H1 (cell line): ENCODE measurements around the gene DNAJB14. TPM values are rescaled to one million over a fixed set of nuclear protein-coding genes. Genes with fewer than 3 reads are reported as not detected.

Experiments used
- CTCF ChIA-PET: fragments of 300-600 bp; sonication (Branson Sonifier 250); formaldehyde crosslinking; loops from one replicate; lab custom pipeline; 2021; ENCODE audit not compliant: partially characterized antibody; lab: Charles Lee
- POLR2A ChIA-PET: fragments of 300-600 bp; sonication (Branson Sonifier 250); formaldehyde crosslinking; loops from one replicate; lab custom pipeline; 2021; ENCODE audit warnings: inconsistent platforms; ENCODE audit not compliant: partially characterized antibody; lab: Charles Lee
- DNase-seq, 2 experiments: peaks; one replicate each; pipeline versions ENCODE4 v3.0.0 to v3.0.0-alpha.2; 2010 to 2022; ENCODE audit warnings: low spot score in 2 of 2, low read depth in 1 of 2, mixed read lengths in 1 of 2
- FAIRE-seq: peaks from 2 replicates; lab custom pipeline; 2011; peaks lifted over from hg19 to GRCh38; lab: Jason Lieb, UNC
- H2AFZ ChIP-seq: 2 replicates; pipeline ENCODE4 v1.8.1; 2012; ENCODE audit warnings: low read length, inconsistent platforms
- H2AK5ac ChIP-seq: 2 replicates; pipeline ENCODE4 v1.6.1; 2013; ENCODE audit warnings: low read depth, low read length
- H2BK120ac ChIP-seq: replicated peaks from 2 replicates; pipeline ENCODE3; 2013; ENCODE audit warnings: low read depth, low read length, inconsistent platforms
- H2BK12ac ChIP-seq: 2 replicates; pipeline ENCODE4 v1.6.1; 2013; ENCODE audit warnings: low read depth, low read length
- H2BK15ac ChIP-seq: 2 replicates; pipeline ENCODE4 v1.6.1; 2013; ENCODE audit warnings: low read length
- H2BK20ac ChIP-seq: 2 replicates; pipeline ENCODE4 v1.6.1; 2013; ENCODE audit warnings: low read length
- H2BK5ac ChIP-seq: 2 replicates; pipeline ENCODE4 v1.6.1; 2013; ENCODE audit warnings: low read depth, low read length
- H3K14ac ChIP-seq: 2 replicates; pipeline ENCODE4 v1.6.1; 2013; ENCODE audit warnings: inconsistent platforms; ENCODE audit not compliant: insufficient read length
- H3K18ac ChIP-seq: 2 replicates; pipeline ENCODE4 v1.6.1; 2013; ENCODE audit warnings: low read length; ENCODE audit errors: extremely low read depth
- H3K23ac ChIP-seq: 2 replicates; pipeline ENCODE4 v1.6.1; 2013; ENCODE audit warnings: inconsistent platforms; ENCODE audit not compliant: insufficient read length
- H3K23me2 ChIP-seq: 2 replicates; pipeline ENCODE4 v1.6.1; 2013; ENCODE audit warnings: low read depth, low read length
- H3K27ac ChIP-seq: 2 replicates; pipeline ENCODE4 v1.6.1; 2011; ENCODE audit warnings: low read depth, low read length, inconsistent platforms
- H3K27me3 ChIP-seq, 4 experiments: replicated peaks in 1 of 4; 1 replicate in 1 of 4; 2 replicates in 3 of 4; pipeline versions ENCODE4 v1.6.1 to v1.8.1; 2011 to 2013; ENCODE audit warnings: low read length in 3 of 4, mild to moderate bottlenecking in 3 of 4, inconsistent platforms in 2 of 4, mixed read lengths in 2 of 4, moderate library complexity in 1 of 4; ENCODE audit not compliant: control insufficient read depth in 3 of 4, insufficient read depth in 3 of 4; ENCODE audit errors: extremely low read depth in 1 of 4
- H3K36me3 ChIP-seq, 4 experiments: 2 replicates each; pipeline versions ENCODE4 v1.6.1 to v1.8.1; 2011 to 2013; ENCODE audit warnings: mild to moderate bottlenecking in 4 of 4, low read length in 3 of 4, moderate library complexity in 2 of 4, control low read depth in 1 of 4, inconsistent platforms in 1 of 4; ENCODE audit not compliant: insufficient read depth in 4 of 4, control insufficient read depth in 2 of 4
- H3K4ac ChIP-seq: replicated peaks from 2 replicates; pipeline ENCODE3; 2013; ENCODE audit warnings: low read length, low read depth, mixed read lengths, inconsistent platforms; ENCODE audit not compliant: insufficient read length
- H3K4me1 ChIP-seq, 4 experiments: replicated peaks in 1 of 4; 1 replicate in 1 of 4; 2 replicates in 3 of 4; pipeline versions ENCODE4 v1.6.1 to v1.8.1; 2011 to 2013; ENCODE audit warnings: low read length in 3 of 4, inconsistent platforms in 2 of 4, mixed read lengths in 1 of 4; ENCODE audit not compliant: insufficient read depth in 4 of 4, control insufficient read depth in 3 of 4
- H3K4me2 ChIP-seq, 2 experiments: 2 replicates each; pipeline versions ENCODE4 v1.6.1 to v1.8.1; 2011 to 2013; ENCODE audit warnings: low read depth in 2 of 2, low read length in 2 of 2, control low read depth in 1 of 2, inconsistent platforms in 1 of 2, mild to moderate bottlenecking in 1 of 2; ENCODE audit not compliant: insufficient read depth in 1 of 2
- H3K4me3 ChIP-seq, 4 experiments: fragments of 200-600, 300-600 bp in 1 of 4; sonication (generic), shearing (Covaris generic), sonication (Bioruptor Twin) in 1 of 4; 2 replicates each; pipeline versions ENCODE4 v1.5.1 to v1.8.1; 2011 to 2016; ENCODE audit warnings: low read length in 4 of 4, low read depth in 3 of 4, control low read depth in 2 of 4, inconsistent platforms in 2 of 4, mild to moderate bottlenecking in 2 of 4, mixed read lengths in 1 of 4, moderate library complexity in 1 of 4; ENCODE audit not compliant: insufficient read depth in 2 of 4; ENCODE audit errors: extremely low read depth in 1 of 4
- H3K56ac ChIP-seq: replicated peaks from 2 replicates; pipeline ENCODE3; 2013; ENCODE audit warnings: low read depth, mild to moderate bottlenecking, mixed read lengths, low read length, inconsistent platforms; ENCODE audit not compliant: insufficient read length
- H3K79me1 ChIP-seq: 2 replicates; pipeline ENCODE4 v1.6.1; 2013; ENCODE audit warnings: low read depth, low read length, control low read depth
- H3K79me2 ChIP-seq, 2 experiments: 2 replicates each; pipeline versions ENCODE4 v1.6.1 to v1.8.1; 2012 to 2013; ENCODE audit warnings: low read length in 2 of 2, mild to moderate bottlenecking in 2 of 2, inconsistent platforms in 1 of 2; ENCODE audit not compliant: insufficient read depth in 2 of 2, control insufficient read depth in 1 of 2
- H3K9ac ChIP-seq, 4 experiments: replicated peaks in 1 of 4; 1 replicate in 1 of 4; 2 replicates in 3 of 4; pipeline versions ENCODE4 v1.6.1 to v1.8.1; 2011 to 2013; ENCODE audit warnings: low read depth in 3 of 4, low read length in 3 of 4, control low read depth in 2 of 4, mild to moderate bottlenecking in 2 of 4, moderate library complexity in 2 of 4, inconsistent platforms in 1 of 4; ENCODE audit errors: extremely low read depth in 1 of 4
- H3K9me3 ChIP-seq, 2 experiments: 2 replicates each; pipeline versions ENCODE4 v1.6.1 to v1.8.1; 2012 to 2013; ENCODE audit warnings: mild to moderate bottlenecking in 2 of 2, moderate library complexity in 2 of 2, control low read depth in 1 of 2, inconsistent platforms in 1 of 2, low read depth in 1 of 2, low read length in 1 of 2, mixed read lengths in 1 of 2; ENCODE audit not compliant: insufficient read depth in 2 of 2
- H4K20me1 ChIP-seq, 2 experiments: replicated peaks in 1 of 2; 2 replicates each; pipeline versions ENCODE3 to v1.8.1; 2011 to 2013; ENCODE audit warnings: inconsistent platforms in 2 of 2, low read length in 2 of 2, mild to moderate bottlenecking in 1 of 2; ENCODE audit not compliant: insufficient read depth in 2 of 2, control insufficient read depth in 1 of 2
- H4K5ac ChIP-seq: 2 replicates; pipeline ENCODE4 v1.6.1; 2013; ENCODE audit warnings: low read length, low read depth, mixed read lengths, inconsistent platforms; ENCODE audit not compliant: insufficient read length
- H4K8ac ChIP-seq: 2 replicates; pipeline ENCODE4 v1.8.0; 2013; ENCODE audit warnings: mild to moderate bottlenecking, moderate library complexity, low read length, inconsistent platforms; ENCODE audit not compliant: insufficient read depth; ENCODE audit errors: extremely low read depth
- H4K91ac ChIP-seq: replicated peaks from 2 replicates; pipeline ENCODE3; 2013; ENCODE audit warnings: low read length, mixed read lengths, inconsistent platforms; ENCODE audit not compliant: insufficient read length
- CBX5 ChIP-seq: fragments of 300-800, 300-1000 bp; sonication (generic); IDR thresholded peaks from 2 replicates; pipeline ENCODE4 v1.7.1; 2016; ENCODE audit warnings: antibody characterized with exemption, low read length, low read depth
- CBX8 ChIP-seq: fragments of 300-800, 300-1000 bp; sonication (generic); IDR thresholded peaks from 2 replicates; pipeline ENCODE4 v1.7.1; 2016; ENCODE audit warnings: low read depth, low read length, borderline replicate concordance
- CHD2 ChIP-seq: IDR thresholded peaks from 2 replicates; pipeline ENCODE4 v1.6.1; 2012; ENCODE audit warnings: low read length, improper control_type of control experiment
- CREB1 ChIP-seq: IDR thresholded peaks from 2 replicates; pipeline ENCODE4 v1.6.1; 2012; ENCODE audit warnings: inconsistent platforms
- FOSL1 ChIP-seq: IDR thresholded peaks from 2 replicates; pipeline ENCODE4 v1.6.1; 2011; ENCODE audit warnings: mild to moderate bottlenecking, low read depth, low read length, moderate library complexity; ENCODE audit not compliant: insufficient read depth
- HDAC2 ChIP-seq, 2 experiments: fragments of 300-600 bp in 1 of 2; sonication (generic) in 1 of 2; IDR thresholded peaks; 2 replicates each; pipeline ENCODE4 v1.6.1; 2011 to 2012; ENCODE audit warnings: low read depth in 2 of 2, low read length in 2 of 2, mild to moderate bottlenecking in 2 of 2, moderate library complexity in 2 of 2, borderline replicate concordance in 1 of 2, inconsistent platforms in 1 of 2
- HDAC6 ChIP-seq: IDR thresholded peaks from one replicate; pipeline ENCODE4 v1.7.1; 2012; ENCODE audit warnings: low read depth, mild to moderate bottlenecking, inconsistent platforms, low read length, moderate library complexity
- POLR2A ChIP-seq, 2 experiments: IDR thresholded peaks; 1 replicate in 1 of 2; 2 replicates in 1 of 2; pipeline ENCODE4 v1.6.1; 2011; ENCODE audit warnings: low read depth in 2 of 2, low read length in 2 of 2, mild to moderate bottlenecking in 2 of 2; ENCODE audit errors: control extremely low read depth in 1 of 2
- RAD21 ChIP-seq, 2 experiments: IDR thresholded peaks in 1 of 2; conservative IDR thresholded peaks in 1 of 2; 2 replicates each; pipeline ENCODE4 v1.6.1; 2011; ENCODE audit warnings: low read depth in 2 of 2, low read length in 2 of 2, improper control_type of control experiment in 1 of 2, inconsistent platforms in 1 of 2, mild to moderate bottlenecking in 1 of 2, moderate library complexity in 1 of 2
- RBBP5 ChIP-seq: IDR thresholded peaks from 2 replicates; pipeline ENCODE4 v1.7.1; 2012; ENCODE audit warnings: low read depth, mild to moderate bottlenecking, inconsistent platforms, low read length, moderate library complexity, borderline replicate concordance
- SRF ChIP-seq: IDR thresholded peaks from 2 replicates; pipeline ENCODE4 v1.6.1; 2011; ENCODE audit warnings: mild to moderate bottlenecking, low read depth, low read length, moderate library complexity
- YY1 ChIP-seq: IDR thresholded peaks from 2 replicates; pipeline ENCODE4 v1.6.1; 2011; ENCODE audit warnings: low read depth, mild to moderate bottlenecking, low read length
- polyA plus RNA-seq, 7 experiments: library from polyadenylated mRNA; depleted of rRNA in 3 of 7; stranded (reverse) in 5 of 7; unstranded in 2 of 7; fragments of >200 nt in 5 of 7; fragments of 200-250 nt in 2 of 7; gene quantifications; 1 replicate in 5 of 7; 2 replicates in 1 of 7; 4 replicates in 1 of 7; pipeline versions ENCODE4 v1.2.1 to v1.2.3, GENCODE V29; 2011 to 2013; ENCODE audit warnings: missing spikeins in 2 of 7, mixed read lengths in 2 of 7
- total RNA-seq: library from RNA; stranded (reverse); fragmentation: NEBNext Ultra II Directional; extraction: Animal tissue kit (Norgen Biotek cat#: 25700); gene quantifications from 2 replicates; pipeline ENCODE4 v1.2.1, GENCODE V29; 2021
- TF ChIP-seq, protein P1 (sequence below): IDR thresholded peaks from 2 replicates; pipeline ENCODE4 v1.6.1; 2011; ENCODE audit warnings: low read depth, mild to moderate bottlenecking, low read length; ENCODE audit not compliant: insufficient read depth

DNAJB14 gene
- total and polyA plus RNA-seq, 2 of the 8 experiments (the other 6 are each of a cell fraction or from before 2014, with no cell fraction given): 3.4 to 35.4 TPM

- H4K8ac ChIP-seq: no peak overlapping the region
- H3K4me3 ChIP-seq: no peak overlapping the region
- ChIA-PET POLR2A (no interaction called here), CTCF (no interaction called here)
- no peak overlapping the region for H3K4ac ChIP-seq
- H3K27me3 ChIP-seq: no peaks in the 10 kb centered on the region
- no peaks in the 10 kb centered on the region for H3K79me2 ChIP-seq
- H4K91ac ChIP-seq: no peak overlapping the region
- TF ChIP-seq CREB1 (no peak), CBX5 (no peak), RBBP5 (no peak), YY1 (no peak), HDAC6 (no peak), RAD21 (IDR thresholded peaks at IDR 0.05 in 1 of 2, conservative IDR thresholded peaks at IDR 0.05 in 1 of 2; ENCODE audit: low read depth in 2 of 2, low read length in 2 of 2) (no peak), SRF (no peak), CHD2 (no peak), HDAC2 (IDR thresholded peaks at IDR 0.05; ENCODE audit: borderline replicate concordance in 1 of 2, low read depth in 2 of 2, low read length in 2 of 2) (no peak), FOSL1 (no peak), POLR2A (IDR thresholded peaks at IDR 0.05; ENCODE audit: control extremely low read depth in 1 of 2, low read depth in 2 of 2, low read length in 2 of 2) (no peak), CBX8 (no peak)
- TF ChIP-seq, protein P1, sequence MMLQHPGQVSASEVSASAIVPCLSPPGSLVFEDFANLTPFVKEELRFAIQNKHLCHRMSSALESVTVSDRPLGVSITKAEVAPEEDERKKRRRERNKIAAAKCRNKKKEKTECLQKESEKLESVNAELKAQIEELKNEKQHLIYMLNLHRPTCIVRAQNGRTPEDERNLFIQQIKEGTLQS: no peak
- H3K56ac ChIP-seq: no peak overlapping the region
- H3K18ac ChIP-seq: no peak overlapping the region
- no peak overlapping the region for H3K14ac ChIP-seq
- H2BK15ac ChIP-seq: no peak overlapping the region
- no peak overlapping the region for H2BK20ac ChIP-seq
- no peak overlapping the region for H2BK120ac ChIP-seq
- H3K79me1 ChIP-seq: no peaks in the 10 kb centered on the region
- no peak overlapping the region for H3K27ac ChIP-seq
- no peaks in the 10 kb centered on the region for H3K9me3 ChIP-seq
- no peaks in the 10 kb centered on the region for H3K23me2 ChIP-seq
- no peak overlapping the region for H2BK12ac ChIP-seq
- no peak overlapping the region for H3K23ac ChIP-seq
- H2BK5ac ChIP-seq: no peak overlapping the region
- DNase-seq: no peak
- no peak overlapping the region for H3K9ac ChIP-seq
- H4K20me1 ChIP-seq: no peaks in the 10 kb centered on the region
- H3K4me1 ChIP-seq: no peaks in the 10 kb centered on the region
- no peak overlapping the region for H2AK5ac ChIP-seq
- H3K36me3 ChIP-seq: no peaks in the 10 kb centered on the region; a peak in 2 of 8 replicates
- H3K4me2 ChIP-seq: no peak overlapping the region
- H2AFZ ChIP-seq: no peak overlapping the region
- H4K5ac ChIP-seq: no peak overlapping the region
- no peak for FAIRE-seq
Observed at GRCh38 chr4:99875071-99875470, 71.3 kb downstream of the DNAJB14 start.
